Epidermal melanocyte (primary cell): Measurements from ENCODE around the gene BTBD2.
"Not testable (repeated sequence)": the region's sequence is repeated elsewhere in the genome, so short reads cannot be mapped to it uniquely, and the experiment has no call there.

Experiments used
- DNase-seq: peaks from one replicate; pipeline ENCODE4 v3.0.0; 2011; ENCODE audit warnings: low spot score; ENCODE audit not compliant: insufficient read length

The BTBD2 gene

DNA sequence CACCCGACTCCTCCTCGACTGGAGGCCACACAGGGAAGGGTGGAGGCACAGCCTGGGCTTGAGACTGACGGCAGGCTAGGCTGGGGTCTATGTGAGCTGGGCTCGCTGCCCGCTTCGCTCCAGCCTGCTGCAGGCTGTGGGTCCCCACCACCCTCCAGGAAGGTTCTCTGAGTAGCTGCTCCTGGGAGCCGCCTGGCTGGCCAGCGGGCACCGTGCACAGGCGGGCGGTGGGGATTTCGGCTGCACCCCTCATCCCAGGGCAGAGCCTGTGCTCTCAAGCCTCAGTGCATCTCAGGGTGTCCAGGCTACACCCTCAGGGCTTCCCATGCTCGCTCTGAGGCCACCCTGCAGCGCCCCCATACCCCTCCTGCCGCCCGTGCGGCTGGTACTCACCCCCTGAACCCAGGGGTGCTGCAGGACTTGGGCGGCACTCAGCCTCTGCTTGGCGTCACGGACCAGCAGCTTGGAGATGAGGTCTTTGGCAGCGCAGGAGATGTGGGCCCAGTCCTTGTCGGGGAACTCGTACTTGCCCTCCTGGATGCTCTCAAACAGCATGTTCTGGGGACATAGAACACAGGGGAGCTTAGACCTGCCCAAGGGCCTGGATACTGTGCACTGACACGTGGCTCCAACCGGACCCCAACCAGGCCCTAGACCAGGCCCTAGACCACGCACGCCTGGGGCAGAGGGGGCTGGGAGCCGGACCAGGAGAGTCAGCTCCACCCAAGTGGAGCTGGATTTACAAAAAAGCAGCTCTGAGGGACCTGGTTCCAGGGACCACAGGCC, 25.3 kb upstream of the BTBD2 start:
- peak; percentile 13 for DNase-seq

DNA sequence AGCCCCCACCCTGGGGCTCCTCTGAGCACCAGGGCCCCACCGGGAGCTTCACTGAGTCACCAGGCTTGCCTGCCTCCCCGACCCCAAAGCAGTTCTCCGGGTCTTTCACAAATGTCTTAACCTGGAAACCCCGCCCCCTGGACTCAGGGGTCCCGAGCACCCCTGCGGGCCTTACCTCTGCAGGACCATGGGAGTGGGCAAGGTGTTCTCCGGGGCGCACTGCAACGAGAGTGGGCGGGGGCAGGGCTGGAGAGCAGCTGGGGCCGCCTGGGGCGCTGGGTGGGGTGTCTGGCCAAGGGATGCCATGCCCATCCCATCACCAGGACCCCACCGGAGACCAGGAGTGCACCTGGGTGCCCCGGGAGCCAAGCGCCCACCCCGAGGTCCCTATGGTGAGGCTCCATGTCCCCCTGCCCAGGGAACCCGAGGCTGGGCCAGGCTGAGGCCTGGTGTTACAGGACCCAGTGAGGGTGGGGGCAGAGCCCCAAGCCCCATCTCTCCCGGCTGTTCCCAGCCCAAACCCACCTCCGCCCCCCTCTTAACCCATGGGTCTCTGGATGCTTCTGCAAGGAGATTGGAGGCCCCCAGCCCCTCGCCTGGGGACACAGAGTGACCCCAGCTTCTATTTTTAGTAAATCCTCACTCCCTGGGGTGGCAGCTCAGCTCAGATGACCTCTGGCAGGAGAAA, 24.6 kb upstream of the BTBD2 start:
- no peak for DNase-seq

DNA sequence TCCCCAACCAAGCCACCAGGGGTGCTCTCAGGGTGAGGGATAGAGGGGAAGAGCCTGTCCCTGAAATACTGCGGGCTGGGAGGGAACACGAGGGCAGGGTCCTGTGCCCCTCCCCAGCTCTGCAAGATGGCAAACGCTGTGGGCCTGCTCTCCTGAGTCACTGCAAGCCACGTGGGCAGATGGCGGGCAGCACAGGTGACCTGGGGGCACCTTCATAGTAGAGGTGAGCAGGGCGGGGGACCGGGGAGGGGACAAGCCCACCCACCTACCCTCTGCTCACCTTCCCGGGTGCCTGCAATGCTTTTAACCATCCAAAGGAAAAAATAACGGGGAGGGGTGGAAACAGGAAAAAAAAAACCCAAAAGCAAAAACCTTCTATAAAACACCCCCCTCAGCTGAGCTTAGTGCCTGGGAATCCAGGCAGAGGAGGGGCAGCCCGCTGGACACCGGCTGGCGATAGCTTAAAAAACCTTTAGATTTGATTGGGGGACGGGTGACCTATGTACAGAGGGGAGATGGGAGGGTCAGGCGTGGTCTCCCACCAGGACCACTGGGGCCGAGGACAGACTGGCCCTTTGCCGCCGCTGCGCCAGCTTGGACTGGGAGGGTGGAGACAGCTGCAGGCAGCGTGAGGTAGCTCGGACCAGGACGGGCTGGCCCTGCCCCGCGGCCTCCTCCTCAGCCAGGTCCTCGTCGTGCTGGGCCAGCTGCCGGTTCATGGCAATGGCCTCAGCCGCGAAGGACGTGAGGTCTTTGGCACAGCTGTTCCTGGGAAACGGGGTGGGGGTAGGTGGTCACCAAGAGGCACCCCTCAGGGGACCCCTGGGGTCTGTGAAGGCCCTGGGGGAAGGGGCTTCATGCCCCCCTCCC, 23.8 kb upstream of the BTBD2 start:
- peak; percentile 17 for DNase-seq

DNA sequence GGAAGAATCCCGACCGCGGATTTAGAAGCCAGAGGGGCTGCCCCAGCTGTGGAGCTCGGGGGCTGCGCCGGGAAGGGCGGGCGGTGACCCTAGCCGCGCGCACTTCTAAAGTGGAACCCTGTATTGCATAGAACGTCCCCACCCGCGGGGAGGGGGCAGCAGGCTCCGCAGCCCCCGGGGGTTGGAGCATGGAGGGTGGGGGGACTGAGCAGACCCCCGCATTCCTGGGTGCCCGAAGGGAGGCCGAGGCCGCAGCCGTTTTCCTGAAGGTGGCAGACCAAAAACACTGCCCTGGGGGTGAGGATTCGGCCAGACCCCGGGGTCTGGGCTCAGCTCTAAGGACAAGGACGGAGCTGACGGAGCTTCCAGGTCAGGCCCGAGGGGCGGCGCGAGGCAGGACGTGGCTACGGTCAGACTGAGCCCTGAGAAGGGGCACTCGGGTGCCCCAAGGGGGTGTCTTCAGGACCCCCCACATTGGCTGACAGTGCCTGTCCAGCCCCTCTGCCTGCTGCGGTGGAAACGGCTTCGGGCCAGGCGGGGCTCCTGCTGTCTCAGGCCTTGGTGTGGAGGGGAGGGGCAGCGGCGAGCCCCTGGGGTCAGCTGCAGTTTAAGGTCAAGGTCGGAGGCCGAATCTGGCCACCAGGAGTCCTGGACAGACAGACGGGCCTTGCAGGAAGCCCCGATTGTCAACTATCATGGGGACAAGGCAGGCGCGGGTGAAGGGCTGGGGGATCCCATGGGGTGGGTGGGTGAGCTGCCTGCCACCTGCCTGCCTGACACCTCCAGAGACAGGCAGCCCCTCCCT, 23.0 kb upstream of the BTBD2 start:
- peak; percentile 10 for DNase-seq

DNA sequence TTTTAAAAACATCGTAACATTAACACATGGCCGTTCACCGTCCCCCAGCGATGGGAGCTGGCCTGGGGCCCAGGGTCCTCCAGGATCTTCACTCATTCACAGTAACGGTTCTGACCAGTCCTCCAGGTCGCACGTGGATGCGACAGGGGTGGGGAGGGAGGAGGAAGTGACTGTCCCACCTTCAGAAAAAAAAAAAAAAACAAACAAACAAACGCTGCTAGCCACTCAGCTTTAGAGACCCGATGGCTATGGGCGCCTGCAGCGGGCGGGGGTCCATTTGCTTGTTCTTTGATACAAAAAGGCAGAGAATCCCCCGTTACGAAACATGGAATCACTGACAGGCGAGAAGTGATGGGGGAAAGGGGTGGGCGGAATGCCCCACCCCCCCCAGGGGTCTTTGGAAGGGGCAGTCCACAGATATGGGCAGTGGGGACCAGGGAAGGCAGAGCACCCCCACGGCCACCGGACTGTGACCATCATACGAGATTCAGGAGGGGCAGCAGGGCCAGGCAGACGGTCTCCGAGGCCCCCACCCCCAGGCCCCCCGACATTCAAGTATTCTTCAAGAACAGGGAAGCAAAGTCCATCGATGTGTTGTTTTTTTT, 22.2 kb upstream of the BTBD2 start:
- DNase-seq: peak; percentile 13

DNA sequence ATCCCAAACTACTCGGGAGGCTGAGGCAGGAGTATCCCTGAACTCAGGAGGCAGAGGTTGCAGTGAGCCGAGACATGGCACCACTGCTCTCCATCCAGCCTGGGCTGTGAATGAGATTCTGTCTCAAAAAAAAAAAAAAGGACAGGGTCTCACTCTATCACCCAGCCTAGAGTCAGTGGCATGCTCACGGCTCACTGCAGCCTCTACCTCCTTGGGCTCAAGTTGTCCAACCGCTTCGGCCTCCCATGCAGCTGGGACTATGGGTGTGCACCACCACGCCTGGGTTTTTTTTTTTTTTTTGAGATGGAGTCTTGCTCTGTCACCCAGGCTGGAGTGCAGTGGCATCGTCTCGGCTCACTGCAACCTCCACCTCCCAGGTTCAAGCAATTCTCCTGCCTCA, 20.9 kb upstream of the BTBD2 start:
- DNase-seq: no peak

DNA sequence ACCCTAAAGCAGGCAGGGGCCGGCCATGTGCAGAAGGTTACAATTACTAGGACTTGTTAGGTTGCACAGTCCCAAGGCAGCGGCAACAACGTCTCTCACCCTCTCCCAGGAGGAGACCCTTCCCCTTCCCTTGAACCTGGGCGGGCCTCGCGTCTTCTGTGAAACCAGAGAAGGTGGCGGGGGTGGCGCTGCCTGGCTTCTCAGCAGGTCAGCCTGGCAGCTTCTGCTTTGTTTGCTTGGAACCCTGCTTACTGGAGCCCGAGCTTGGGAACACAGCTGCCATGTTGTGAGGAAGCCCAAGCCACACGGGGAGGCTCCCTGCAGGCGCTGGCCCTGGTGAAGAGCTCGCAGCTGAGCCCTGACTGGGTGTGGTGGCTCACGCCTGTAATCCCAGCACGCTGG, 20.1 kb upstream of the BTBD2 start:
- no peak for DNase-seq

DNA sequence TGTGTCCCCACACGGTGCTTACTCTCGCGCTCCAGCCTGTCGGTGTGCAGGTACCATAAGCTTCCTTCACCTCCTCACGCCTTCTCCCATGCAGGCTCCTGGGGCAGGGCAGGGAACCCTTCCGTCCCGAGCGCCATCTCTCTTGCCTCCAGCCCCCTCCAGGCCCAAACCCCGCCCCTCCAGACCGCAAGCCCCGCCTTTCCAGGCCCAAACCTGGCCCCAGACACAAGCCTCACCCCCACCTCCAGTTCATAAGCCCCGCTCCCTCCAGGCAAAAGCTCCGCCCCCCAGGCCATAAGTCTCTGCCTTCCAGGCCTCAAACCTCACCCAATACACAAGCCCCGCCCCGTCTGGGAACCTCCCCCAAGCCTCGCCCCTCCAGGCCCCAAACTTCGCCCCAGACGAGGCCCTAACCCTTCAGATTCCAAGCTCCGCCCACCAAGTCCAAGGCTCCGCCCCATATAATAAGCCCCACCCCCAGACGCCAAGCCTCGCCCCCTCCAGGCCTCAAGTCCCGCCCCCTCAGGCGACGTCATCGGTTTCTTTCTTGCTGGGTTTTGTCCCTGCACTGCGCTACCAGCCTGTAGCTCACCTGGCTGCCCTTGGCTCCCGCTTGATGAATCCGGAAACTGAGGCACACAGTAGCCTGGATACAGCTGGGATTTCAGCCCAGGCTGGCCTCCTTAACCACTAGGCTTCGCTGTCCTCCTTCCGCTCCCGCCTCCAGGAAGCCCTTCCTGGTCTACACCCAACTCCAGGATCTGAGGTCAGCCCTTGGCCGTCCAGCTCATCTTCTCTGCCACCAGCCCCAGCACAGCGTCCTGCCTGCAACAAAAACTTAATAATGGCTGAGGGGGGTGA, 19.4 kb upstream of the BTBD2 start:
- peak; percentile 19 for DNase-seq

DNA sequence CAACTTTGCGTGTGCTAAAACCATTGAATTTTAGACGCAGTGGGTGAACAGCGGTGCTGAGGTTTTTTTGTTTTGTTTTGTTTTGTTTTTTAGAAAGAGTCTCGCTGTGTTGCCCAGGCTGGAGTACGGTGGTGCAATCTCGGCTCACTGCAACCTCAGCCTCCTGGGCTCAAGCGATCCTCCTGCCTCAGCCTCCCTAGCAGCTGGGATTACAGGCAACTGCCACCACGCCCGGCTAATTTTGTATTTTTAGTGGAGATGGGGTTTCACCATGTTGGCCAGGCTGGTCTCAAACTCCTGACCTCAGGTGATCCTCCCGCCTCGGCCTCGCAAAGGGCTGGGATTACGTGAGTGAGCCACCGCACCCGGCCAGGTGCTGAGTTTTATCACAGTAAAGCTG, 18.7 kb upstream of the BTBD2 start:
- DNase-seq: not testable (repeated sequence)

DNA sequence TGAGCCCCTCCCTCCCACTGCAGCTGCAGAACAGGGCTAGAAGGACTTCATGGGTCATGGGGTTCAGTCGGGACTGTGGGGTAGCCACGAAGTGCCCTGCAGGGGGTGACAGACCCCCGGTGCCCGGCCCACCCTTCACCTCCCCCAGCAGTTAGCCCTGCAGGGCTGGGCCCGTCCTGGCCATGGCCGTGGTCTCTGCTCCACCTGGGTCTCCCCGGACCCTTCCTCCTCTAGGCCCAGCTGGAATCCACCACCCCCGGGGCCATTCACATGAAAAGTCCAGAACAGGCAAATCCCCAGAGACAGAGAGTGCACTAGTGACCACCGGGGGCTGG, 18.3 kb upstream of the BTBD2 start:
- no peak for DNase-seq

DNA sequence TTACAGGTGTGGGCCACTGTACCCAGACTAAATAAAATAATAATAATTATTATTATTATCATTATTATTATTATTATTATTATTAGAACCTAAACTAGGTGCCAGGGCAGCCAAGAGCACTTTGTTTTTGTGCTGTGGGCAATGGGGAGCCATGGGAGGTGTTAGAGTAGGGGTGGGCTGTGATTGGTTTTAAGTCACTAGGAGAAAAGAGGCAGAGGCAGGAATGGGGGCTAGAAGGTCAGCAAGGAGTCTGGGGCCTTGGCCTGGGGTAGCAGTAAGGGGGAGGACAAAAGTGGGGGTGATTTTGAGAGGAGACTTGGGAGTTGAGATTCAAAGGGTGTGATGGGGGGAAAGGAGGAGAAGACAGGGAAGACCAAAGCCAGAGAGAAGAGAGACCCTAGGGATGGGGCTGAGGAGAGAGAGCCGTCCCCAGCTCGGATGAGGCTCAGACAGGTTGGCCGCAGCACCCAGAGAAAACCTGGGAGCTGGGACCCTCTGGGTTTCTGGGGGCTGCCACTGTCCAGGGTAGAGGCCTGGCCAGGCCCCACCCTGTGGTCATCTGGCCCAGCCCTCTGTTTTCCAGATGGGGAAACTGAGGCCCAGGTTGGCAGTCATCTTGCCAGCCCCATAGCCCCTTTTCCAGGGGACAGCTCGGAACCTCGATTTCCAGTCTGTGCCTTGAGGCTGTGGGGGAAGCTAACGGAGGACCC, 17.8 kb upstream of the BTBD2 start:
- peak; percentile 3 for DNase-seq

DNA sequence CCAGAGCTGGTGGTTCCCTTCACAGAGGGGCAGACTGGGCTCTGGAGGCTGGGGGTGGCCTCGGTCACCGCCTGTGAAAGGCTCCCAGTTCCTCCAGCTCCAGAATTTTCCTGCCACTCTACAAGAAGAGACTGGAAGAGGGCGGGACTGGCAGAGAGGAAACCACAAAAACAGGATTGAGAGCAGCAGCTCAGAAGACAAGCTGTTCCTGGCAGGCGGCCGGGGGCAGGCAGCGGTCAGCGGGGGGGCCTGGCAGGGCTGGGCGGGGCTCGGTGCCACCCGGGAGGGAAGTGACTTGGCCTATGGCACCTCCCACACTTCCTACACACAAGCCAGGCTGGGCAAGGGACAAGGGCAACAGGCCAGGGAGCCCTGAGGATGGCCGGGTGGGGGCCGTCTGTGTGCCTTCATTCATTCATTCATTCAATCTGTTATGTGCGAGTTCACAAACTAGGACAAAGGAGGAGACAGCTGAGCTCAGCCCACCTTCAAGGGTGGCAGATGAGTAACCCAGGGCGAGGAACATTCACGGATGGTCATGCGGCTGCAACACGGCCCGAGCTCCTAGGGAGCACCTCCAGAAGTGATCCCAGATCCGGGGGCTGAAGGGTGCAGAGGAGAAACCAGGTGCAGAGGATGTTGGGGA, 16.9 kb upstream of the BTBD2 start:
- DNase-seq: peak; percentile 93

DNA sequence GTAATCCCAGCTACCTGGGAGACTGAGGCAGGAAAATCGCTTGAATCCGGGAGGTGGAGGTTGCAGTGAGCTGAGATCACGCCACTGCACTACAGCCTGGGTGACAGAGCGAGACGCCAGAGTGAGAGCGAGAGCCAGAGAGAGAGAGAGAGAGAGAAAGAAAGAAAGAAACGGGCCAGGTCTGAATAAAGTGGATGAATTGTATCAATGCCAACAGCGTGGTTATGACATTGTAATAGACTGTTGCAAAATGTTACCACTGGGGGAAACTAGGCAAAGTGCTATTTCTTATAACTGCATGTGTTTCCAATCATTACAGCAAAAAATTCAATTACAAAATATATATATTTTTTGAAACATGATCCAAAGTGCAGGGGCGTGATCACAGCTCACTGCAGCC, 11.8 kb upstream of the BTBD2 start:
- peak; percentile 29 for DNase-seq

DNA sequence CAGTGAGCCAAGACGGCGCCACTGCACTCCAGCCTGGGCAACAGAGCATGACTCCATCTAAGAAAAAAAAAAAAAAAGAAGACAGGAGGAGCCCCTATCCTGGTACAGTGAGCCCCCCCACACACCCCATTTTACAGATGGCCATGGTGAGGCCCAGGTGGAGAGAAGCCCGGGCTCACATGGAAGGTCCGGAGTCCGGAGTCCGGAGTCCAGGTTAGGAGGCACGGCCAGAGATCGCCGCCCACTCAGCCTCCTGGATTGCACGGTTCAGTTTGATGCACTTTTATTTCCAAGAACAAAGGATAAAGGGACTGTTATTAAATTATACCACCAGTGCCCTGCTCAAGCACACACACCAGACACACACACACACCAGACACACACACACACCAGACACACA, 11.3 kb upstream of the BTBD2 start:
- peak; percentile 1 for DNase-seq

DNA sequence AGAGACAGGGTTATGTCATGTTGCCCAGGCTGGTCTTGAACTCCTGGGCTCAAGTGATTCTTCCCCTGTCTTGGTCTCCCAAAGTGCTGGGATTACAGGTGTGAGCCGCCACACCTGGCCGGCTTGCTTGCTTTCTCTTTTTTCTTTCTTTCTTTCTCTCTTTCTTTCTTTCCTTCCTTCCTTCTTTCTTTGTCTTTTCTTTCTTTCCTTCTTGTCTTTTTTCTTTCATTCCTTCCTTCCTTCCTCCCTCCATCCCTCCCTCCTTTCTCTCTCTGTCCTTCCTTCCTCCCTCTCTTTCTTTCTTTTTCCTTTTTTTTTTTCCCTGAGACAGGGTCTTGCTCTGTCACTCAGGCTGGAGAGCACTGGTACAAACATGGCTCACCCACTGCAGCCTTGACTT, 6.8 kb upstream of the BTBD2 start:
- DNase-seq: no peak

DNA sequence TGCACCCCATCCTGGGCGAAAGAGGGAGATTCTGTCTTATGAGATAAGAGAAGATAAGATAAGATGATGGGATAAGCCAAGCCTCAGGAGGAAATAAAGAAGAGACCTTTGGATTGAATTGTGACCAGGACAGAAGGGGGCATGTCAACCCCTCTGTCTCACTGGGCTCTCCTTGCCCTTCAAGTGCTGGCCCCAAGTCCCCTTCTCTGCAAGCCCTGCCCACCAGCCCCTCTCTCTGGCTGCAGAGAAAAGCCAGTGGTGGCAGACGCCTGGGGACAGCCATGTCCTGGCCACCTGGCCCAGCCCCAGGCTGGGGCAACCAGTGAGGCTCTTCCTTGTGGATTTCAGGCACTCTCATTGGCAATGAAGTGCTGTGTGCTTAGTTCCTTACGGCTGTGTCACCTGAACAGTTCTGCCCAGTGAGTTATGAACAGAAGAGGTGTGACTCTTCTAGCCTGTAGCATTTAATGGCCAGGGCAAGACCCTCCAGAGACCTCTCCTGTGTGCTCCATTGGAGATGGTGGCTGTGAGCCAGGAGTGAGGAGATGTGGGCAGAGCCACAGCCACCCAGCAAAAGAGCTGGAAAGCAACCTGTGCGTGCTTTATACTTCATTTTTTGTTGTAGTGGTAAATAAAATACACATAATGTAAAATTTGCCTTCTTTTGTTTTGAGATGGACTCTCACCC, 6.1 kb upstream of the BTBD2 start:
- peak; percentile 1 for DNase-seq

DNA sequence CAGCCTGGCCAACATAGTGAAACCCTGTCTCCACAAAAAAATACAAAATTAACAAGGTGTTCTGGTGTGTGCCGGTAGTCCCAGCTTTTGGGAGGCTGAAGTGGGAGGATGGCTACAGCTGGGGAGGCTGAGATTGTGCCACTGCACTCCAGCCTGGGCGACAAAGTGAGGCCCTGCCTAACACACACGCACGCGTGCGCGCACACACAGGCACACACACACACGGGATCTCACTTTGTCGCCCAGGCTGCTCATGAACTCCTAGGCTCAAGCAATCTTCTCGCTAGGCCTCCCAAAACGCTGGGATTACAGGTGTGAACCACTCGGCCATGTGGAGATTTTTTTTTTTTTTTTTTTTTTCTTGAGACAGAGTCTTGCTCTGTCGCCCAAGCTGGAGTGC, 3.2 kb upstream of the BTBD2 start:
- no peak for DNase-seq
